Stimulated activated CD4-positive, alpha-beta T cell treated with anti-CD3 and anti-CD28 coated beads, Interleukin-2, amount 100 ng/mL, for 4 hours (primary cell): ENCODE data around the gene ASGR2.
"Not testable (repeated sequence)": the region's sequence is repeated elsewhere in the genome, so short reads cannot be mapped to it uniquely, and the experiment has no call there.

ENCODE experiments used
- DNase-seq: peaks from one replicate; pipeline ENCODE4 v3.0.0-alpha.2; 2020; ENCODE audit warnings: low read depth

ASGR2 gene

GRCh38 chr17:7124923-7125322 is 10.3 kb upstream of the ASGR2 start:
- DNase-seq, result no peak

- DNase-seq, result no peak
These were observed 9.2 kb upstream of the ASGR2 start for GRCh38 chr17:7123844-7124243.

- DNase-seq, result no peak
These were observed 7.8 kb upstream of the ASGR2 start for GRCh38 chr17:7122381-7122780.

GRCh38 chr17:7120635-7121034 is 6.0 kb upstream of the ASGR2 start:
- DNase-seq, result not testable (repeated sequence)

GRCh38 chr17:7120123-7120522 is 5.5 kb upstream of the ASGR2 start:
- no peak for DNase-seq

- DNase-seq, result no peak
These were observed 4.7 kb upstream of the ASGR2 start for GRCh38 chr17:7119314-7119713.

- DNase-seq, result no peak
These were observed 423 bp upstream of the ASGR2 start for GRCh38 chr17:7114875-7115614.

- no peak for DNase-seq
These were observed 1.1 kb downstream of the ASGR2 start for GRCh38 chr17:7113273-7114071.

- DNase-seq, result no peak
These were observed 2.0 kb downstream of the ASGR2 start for GRCh38 chr17:7112510-7113108.

- no peak for DNase-seq
These were observed 2.7 kb downstream of the ASGR2 start for GRCh38 chr17:7111784-7112509.

GRCh38 chr17:7110617-7111306 is 3.9 kb downstream of the ASGR2 start:
- no peak for DNase-seq

- DNase-seq, result peak; percentile 24
These were observed 4.9 kb downstream of the ASGR2 start for GRCh38 chr17:7109461-7110322.

- DNase-seq, result no peak
These were observed 5.6 kb downstream of the ASGR2 start for GRCh38 chr17:7108981-7109380.

- DNase-seq, result no peak
These were observed 6.1 kb downstream of the ASGR2 start for GRCh38 chr17:7108560-7108925.

- no peak for DNase-seq
These were observed 6.6 kb downstream of the ASGR2 start for GRCh38 chr17:7107795-7108559.

- no peak for DNase-seq
These were observed 7.4 kb downstream of the ASGR2 start for GRCh38 chr17:7107012-7107754.

GRCh38 chr17:7102421-7102820 is 12.2 kb downstream of the ASGR2 start:
- DNase-seq, result no peak

GRCh38 chr17:7101531-7101930 is 13.1 kb downstream of the ASGR2 start:
- DNase-seq, result no peak

- DNase-seq, result not testable (repeated sequence)
These were observed 13.8 kb downstream of the ASGR2 start for GRCh38 chr17:7100641-7101379.
